ENCODE results near the gene GADD45A. TPM values are rescaled to one million over a fixed set of nuclear protein-coding genes. Genes with fewer than 3 reads are reported as not detected.

GADD45A gene
- total and polyA plus RNA-seq, 9 of the 15 experiments (the other 6 are each of a cell fraction or from before 2014, with no cell fraction given): 21.3 to 156 (median 62.1) TPM

DNA sequence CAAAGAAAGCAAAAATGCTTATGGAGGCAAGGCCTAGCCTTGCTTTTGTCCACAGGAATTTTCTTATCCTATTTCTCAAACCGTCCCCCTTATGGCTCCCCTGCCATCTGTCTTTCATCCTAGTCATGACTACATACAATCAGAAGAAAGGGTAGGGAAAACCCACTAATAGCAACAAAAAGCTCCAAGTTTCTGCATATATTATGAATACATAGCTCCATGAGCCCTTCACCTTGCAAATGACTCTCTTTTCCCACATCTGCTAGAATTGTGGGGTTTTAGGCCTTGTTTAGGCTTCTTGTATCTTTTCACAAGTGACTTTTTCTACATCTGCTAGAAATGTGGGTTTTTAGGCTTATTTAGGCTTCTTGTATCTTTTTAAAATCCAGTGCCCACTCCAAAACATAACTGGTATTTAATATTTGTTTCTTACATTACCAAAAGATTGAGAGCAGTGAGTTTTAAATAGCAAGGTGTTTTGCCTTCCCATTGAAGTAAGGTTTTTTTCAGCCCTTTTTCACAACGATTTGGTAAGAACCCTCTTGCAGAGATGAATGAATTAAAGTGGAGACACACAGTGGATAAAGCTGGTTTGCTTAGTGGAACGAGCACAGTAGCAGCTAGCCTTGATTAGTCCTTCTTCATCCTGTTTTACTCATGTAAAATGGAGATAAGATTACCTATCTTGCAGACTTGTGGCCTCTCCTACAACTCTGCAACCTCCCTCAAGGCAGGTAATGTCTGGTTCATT lies 4.4 kb downstream of the GADD45A start (continued):
- TF ChIP-seq, protein P1, sequence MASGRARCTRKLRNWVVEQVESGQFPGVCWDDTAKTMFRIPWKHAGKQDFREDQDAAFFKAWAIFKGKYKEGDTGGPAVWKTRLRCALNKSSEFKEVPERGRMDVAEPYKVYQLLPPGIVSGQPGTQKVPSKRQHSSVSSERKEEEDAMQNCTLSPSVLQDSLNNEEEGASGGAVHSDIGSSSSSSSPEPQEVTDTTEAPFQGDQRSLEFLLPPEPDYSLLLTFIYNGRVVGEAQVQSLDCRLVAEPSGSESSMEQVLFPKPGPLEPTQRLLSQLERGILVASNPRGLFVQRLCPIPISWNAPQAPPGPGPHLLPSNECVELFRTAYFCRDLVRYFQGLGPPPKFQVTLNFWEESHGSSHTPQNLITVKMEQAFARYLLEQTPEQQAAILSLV (tag; IDR thresholded peaks at IDR 0.05): no peak
- TF ChIP-seq, protein P2, sequence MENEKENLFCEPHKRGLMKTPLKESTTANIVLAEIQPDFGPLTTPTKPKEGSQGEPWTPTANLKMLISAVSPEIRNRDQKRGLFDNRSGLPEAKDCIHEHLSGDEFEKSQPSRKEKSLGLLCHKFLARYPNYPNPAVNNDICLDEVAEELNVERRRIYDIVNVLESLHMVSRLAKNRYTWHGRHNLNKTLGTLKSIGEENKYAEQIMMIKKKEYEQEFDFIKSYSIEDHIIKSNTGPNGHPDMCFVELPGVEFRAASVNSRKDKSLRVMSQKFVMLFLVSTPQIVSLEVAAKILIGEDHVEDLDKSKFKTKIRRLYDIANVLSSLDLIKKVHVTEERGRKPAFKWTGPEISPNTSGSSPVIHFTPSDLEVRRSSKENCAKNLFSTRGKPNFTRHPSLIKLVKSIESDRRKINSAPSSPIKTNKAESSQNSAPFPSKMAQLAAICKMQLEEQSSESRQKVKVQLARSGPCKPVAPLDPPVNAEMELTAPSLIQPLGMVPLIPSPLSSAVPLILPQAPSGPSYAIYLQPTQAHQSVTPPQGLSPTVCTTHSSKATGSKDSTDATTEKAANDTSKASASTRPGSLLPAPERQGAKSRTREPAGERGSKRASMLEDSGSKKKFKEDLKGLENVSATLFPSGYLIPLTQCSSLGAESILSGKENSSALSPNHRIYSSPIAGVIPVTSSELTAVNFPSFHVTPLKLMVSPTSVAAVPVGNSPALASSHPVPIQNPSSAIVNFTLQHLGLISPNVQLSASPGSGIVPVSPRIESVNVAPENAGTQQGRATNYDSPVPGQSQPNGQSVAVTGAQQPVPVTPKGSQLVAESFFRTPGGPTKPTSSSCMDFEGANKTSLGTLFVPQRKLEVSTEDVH (IDR thresholded peaks at IDR 0.05; ENCODE audit: low read depth, partially characterized antibody): peak; percentile 46
- TF ChIP-seq CREM (IDR thresholded peaks at IDR 0.05; ENCODE audit: low read depth) (0 out of 2 replicates have a peak, but pooled peaks have one; percentile 8), CTBP1 (IDR thresholded peaks at IDR 0.05; ENCODE audit: borderline replicate concordance) (peak; percentile 43; the same call in 1 of the 2 replicates), NCOR1 (IDR thresholded peaks at IDR 0.05) (peak; percentile 50), ZNF583 (CRISPR knock-in tag; IDR thresholded peaks at IDR 0.05) (no peak), POLR2B (IDR thresholded peaks at IDR 0.05; ENCODE audit: low read depth, partially characterized antibody) (peak; percentile 64), ZNF77 (CRISPR knock-in tag; IDR thresholded peaks at IDR 0.05) (0 out of 2 replicates have a peak, but pooled peaks have one; percentile 22)
- TF ChIP-seq, protein P3, sequence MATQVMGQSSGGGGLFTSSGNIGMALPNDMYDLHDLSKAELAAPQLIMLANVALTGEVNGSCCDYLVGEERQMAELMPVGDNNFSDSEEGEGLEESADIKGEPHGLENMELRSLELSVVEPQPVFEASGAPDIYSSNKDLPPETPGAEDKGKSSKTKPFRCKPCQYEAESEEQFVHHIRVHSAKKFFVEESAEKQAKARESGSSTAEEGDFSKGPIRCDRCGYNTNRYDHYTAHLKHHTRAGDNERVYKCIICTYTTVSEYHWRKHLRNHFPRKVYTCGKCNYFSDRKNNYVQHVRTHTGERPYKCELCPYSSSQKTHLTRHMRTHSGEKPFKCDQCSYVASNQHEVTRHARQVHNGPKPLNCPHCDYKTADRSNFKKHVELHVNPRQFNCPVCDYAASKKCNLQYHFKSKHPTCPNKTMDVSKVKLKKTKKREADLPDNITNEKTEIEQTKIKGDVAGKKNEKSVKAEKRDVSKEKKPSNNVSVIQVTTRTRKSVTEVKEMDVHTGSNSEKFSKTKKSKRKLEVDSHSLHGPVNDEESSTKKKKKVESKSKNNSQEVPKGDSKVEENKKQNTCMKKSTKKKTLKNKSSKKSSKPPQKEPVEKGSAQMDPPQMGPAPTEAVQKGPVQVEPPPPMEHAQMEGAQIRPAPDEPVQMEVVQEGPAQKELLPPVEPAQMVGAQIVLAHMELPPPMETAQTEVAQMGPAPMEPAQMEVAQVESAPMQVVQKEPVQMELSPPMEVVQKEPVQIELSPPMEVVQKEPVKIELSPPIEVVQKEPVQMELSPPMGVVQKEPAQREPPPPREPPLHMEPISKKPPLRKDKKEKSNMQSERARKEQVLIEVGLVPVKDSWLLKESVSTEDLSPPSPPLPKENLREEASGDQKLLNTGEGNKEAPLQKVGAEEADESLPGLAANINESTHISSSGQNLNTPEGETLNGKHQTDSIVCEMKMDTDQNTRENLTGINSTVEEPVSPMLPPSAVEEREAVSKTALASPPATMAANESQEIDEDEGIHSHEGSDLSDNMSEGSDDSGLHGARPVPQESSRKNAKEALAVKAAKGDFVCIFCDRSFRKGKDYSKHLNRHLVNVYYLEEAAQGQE (IDR thresholded peaks at IDR 0.05; ENCODE audit: borderline replicate concordance): peak; percentile 26; the same call in 1 of the 2 replicates
- TF ChIP-seq, protein P3 (CRISPR knock-in tag; IDR thresholded peaks at IDR 0.05; ENCODE audit: low read depth): no peak
- TF ChIP-seq, protein P4, sequence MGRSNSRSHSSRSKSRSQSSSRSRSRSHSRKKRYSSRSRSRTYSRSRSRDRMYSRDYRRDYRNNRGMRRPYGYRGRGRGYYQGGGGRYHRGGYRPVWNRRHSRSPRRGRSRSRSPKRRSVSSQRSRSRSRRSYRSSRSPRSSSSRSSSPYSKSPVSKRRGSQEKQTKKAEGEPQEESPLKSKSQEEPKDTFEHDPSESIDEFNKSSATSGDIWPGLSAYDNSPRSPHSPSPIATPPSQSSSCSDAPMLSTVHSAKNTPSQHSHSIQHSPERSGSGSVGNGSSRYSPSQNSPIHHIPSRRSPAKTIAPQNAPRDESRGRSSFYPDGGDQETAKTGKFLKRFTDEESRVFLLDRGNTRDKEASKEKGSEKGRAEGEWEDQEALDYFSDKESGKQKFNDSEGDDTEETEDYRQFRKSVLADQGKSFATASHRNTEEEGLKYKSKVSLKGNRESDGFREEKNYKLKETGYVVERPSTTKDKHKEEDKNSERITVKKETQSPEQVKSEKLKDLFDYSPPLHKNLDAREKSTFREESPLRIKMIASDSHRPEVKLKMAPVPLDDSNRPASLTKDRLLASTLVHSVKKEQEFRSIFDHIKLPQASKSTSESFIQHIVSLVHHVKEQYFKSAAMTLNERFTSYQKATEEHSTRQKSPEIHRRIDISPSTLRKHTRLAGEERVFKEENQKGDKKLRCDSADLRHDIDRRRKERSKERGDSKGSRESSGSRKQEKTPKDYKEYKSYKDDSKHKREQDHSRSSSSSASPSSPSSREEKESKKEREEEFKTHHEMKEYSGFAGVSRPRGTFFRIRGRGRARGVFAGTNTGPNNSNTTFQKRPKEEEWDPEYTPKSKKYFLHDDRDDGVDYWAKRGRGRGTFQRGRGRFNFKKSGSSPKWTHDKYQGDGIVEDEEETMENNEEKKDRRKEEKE (IDR thresholded peaks at IDR 0.05; ENCODE audit: borderline replicate concordance in 1 of 2, control insufficient read depth in 1 of 2, low read depth in 2 of 2, low read length in 1 of 2): 0 out of 4 replicates have a peak, but pooled peaks of 1 of the 2 experiments have one; percentile 13
